GM12864 (cell line): Measurements from ENCODE around the gene LELP1.
"Not testable (repeated sequence)": the region's sequence is repeated elsewhere in the genome, so short reads cannot be mapped to it uniquely, and the experiment has no call there.

Experiments used
- DNase-seq: peaks from one replicate; pipeline ENCODE4 v3.0.0-alpha.2; 2011; ENCODE audit warnings: low read depth
- H3K4me3 ChIP-seq: 2 replicates; pipeline ENCODE4 v1.5.1; 2011; ENCODE audit warnings: mild to moderate bottlenecking, low read depth, low read length, control low read depth
- TF ChIP-seq, protein P1 (sequence below): IDR thresholded peaks from 2 replicates; pipeline ENCODE4 v1.5.1; 2011; ENCODE audit warnings: low read depth, mild to moderate bottlenecking, moderate library complexity, low read length, control low read depth, inconsistent platforms; ENCODE audit errors: missing control alignments

The LELP1 gene

DNA sequence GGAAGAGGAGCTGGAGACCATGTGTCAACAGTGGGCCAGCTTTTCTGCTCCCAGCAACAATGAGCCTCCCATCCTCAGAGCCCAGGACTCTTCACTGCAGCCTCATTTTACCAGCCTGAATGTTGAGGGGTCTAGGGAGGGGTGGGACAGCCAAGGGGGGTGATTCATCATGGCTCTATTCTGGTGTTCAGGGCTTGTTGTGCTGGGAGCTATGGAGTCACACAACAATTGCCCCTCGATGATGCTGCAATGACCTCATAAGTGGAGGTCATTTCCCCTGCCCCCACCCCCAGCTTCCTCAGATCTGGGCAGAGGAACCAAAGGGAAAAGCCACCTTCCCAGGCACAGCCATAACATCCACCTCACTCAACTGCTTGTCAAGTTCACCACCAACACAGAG is at the start of gene LELP1:
TSS of gene LELP1 (plus strand) at position 301 of the 400 bp plus-strand sequence. CDS start 1,278 bp downstream, outside the sequence.
- TF ChIP-seq, protein P1, sequence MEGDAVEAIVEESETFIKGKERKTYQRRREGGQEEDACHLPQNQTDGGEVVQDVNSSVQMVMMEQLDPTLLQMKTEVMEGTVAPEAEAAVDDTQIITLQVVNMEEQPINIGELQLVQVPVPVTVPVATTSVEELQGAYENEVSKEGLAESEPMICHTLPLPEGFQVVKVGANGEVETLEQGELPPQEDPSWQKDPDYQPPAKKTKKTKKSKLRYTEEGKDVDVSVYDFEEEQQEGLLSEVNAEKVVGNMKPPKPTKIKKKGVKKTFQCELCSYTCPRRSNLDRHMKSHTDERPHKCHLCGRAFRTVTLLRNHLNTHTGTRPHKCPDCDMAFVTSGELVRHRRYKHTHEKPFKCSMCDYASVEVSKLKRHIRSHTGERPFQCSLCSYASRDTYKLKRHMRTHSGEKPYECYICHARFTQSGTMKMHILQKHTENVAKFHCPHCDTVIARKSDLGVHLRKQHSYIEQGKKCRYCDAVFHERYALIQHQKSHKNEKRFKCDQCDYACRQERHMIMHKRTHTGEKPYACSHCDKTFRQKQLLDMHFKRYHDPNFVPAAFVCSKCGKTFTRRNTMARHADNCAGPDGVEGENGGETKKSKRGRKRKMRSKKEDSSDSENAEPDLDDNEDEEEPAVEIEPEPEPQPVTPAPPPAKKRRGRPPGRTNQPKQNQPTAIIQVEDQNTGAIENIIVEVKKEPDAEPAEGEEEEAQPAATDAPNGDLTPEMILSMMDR: no peak
- DNase-seq: no peak
- H3K4me3 ChIP-seq: no peak within 1 kb of the TSS

DNA sequence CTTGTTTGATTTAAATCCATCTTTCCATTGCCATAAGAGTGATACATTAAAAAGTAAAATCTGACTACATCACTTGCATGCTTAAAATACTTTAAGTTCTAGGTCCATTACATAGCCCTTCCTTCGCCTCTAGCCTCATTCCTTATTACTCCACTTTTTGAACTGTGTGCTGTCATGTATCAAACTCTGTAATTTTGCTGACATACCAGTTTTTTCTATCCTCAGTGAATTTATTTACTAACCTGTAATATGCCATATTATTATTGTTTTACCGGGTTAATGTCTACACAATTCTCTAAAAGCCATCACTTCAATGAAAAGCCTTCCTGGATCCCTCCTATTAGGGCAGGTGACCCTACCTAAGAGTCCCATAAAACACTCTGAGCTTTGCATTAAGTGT is 47.7 kb upstream of the LELP1 start:
- TF ChIP-seq, protein P1: no peak
- DNase-seq: no peak
- H3K4me3 ChIP-seq: no peak overlapping the region

DNA sequence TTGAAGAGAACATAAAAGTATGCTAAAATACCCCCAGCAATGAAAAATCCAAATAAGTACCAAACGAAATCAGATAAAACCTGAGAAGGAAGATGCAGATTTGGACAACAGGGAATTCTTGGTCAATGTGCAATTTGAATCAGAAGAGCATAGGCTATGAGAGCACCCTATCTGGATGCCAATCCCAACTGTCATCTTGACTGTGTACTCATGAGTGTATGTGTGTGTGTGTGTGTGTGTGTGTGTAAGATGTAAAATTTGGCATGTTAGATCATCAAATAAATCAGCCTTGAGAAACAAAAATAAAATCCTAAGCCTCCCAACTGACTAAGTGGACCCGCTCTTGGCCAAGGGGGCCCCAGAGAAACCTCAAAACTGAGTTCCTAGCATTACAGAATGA is 34.5 kb upstream of the LELP1 start:
- TF ChIP-seq, protein P1: no peak
- H3K4me3 ChIP-seq: no peak overlapping the region
- no peak for DNase-seq

DNA sequence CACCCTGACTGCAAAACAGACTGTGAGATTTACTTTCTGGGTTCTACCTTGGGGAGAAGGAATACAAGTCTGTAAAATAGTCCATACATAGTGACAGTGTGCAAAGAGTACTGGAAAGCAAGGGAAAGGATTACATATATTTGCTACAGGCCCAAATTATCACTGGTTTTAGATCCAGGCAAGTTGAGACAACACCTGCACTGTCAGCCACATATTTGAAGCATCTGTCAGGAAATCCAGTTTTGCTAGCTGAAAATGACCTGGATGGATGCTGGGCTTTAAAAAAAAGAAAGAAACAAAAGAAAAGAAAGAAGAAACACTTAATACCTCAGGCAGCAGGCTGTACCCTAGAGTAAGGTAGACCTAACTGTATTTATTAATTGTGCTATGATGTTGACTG is 28.6 kb upstream of the LELP1 start:
- DNase-seq: no peak
- TF ChIP-seq, protein P1: no peak
- H3K4me3 ChIP-seq: no peak overlapping the region

DNA sequence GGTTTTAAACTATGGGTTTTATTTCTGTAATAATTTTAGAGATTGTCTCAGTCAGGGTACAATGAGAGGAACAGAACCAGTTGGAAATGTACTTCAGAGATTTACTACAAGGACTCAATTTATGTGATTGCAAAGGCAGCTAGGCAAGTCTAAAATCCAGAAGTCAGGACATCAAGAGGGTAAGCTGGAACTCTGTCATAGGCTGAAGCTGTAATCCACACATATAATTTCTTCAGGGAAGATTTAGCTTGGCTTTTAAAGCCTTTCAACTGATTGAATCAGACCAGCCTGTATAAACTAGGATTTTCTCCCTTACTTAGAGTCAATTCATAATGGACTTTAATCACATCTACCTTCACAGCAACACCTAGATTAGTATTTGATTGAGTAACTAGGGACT is 24.3 kb upstream of the LELP1 start:
- no peak overlapping the region for H3K4me3 ChIP-seq
- TF ChIP-seq, protein P1: no peak
- no peak for DNase-seq

DNA sequence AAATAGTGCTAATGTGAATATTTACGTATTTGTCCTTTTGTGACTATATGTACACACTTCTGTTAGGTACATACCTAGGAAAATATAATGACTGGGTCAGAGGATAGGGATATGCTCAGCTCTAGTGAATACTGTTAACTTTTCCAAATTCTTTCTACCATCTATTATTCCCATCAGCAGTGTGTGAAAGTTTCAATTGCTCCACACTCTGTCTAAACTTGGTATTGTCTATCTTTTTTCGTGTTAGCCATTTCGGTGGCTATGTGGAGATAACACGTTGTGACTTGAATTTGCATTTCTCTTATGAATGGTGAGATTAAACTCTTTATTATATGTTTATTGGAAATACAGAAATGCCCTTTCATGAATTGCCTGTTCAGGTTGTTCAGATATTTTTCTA is 22.7 kb upstream of the LELP1 start:
- TF ChIP-seq, protein P1: no peak
- DNase-seq: no peak
- H3K4me3 ChIP-seq: no peak overlapping the region

DNA sequence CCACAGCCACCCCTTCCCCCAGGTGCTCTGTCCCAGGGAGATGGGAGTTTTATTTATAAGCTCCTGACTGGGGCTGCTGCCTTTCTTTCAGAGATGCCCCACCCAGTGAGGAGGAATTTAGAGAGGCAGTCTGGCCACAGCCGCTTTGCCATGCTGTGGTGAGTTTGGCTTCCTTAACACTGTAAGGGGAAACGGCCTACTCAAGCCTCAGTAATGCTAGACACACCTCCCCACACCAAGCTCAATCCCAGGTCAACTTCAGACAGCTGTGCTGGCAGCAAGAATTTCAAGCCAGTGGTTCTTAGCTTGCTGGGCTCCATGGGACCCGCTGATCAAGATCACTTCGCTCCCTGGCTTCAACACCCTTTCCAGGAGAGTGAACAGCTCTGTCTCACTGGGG is 14.9 kb upstream of the LELP1 start:
- H3K4me3 ChIP-seq: not testable (repeated sequence)

DNA sequence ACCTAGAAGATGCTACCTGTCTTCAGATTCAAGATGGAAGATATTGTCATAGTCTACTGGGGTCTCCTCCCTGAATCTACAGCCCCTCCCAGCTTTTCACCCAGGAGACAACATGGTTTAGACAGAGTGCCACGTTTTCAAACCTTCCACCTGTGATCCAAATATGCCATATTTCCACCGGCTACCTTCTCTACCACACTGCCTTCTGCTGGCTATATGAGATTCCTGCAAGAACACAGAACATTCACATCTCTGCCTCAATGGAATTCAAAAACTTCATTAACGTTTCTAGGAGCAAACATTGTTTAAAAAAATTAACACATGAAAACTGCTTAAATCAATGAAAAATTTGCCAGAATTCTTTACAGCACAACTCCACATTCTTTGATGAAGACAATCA is 12.9 kb upstream of the LELP1 start:
- TF ChIP-seq, protein P1: peak; percentile 46
- no peak for DNase-seq
- H3K4me3 ChIP-seq: no peak overlapping the region

More for the DNA sequence above, 14.9 kb upstream of the LELP1 start:
- DNase-seq: not testable (repeated sequence)
